GM12872 (cell line): ENCODE results near the gene SIGLEC15.

Experiments
- TF ChIP-seq, protein P1 (sequence below): IDR thresholded peaks from 3 replicates; pipeline ENCODE4 v1.5.1; 2011; ENCODE audit warnings: low read depth, mild to moderate bottlenecking, low read length, moderate library complexity; ENCODE audit not compliant: insufficient read depth

SIGLEC15 gene

DNA sequence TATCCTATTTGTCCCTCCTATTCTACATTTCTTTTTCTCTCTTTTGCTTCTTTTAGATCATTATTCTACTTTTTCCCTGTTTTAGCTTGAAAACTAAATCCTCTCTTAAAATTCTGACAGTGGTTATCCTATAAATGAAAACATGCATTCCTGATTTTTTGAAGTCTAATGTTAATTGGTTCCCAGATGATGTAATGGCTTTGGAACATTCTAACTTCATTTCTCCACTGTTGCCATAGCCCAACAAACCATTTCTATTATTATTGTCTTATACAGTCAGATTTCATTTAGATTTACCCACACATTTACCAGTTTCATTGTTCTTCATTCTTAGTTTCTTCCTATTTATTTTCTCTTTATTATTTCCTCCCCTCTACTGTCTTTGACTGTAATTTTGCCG, 36.5 kb downstream of the SIGLEC15 start:
- TF ChIP-seq, protein P1, sequence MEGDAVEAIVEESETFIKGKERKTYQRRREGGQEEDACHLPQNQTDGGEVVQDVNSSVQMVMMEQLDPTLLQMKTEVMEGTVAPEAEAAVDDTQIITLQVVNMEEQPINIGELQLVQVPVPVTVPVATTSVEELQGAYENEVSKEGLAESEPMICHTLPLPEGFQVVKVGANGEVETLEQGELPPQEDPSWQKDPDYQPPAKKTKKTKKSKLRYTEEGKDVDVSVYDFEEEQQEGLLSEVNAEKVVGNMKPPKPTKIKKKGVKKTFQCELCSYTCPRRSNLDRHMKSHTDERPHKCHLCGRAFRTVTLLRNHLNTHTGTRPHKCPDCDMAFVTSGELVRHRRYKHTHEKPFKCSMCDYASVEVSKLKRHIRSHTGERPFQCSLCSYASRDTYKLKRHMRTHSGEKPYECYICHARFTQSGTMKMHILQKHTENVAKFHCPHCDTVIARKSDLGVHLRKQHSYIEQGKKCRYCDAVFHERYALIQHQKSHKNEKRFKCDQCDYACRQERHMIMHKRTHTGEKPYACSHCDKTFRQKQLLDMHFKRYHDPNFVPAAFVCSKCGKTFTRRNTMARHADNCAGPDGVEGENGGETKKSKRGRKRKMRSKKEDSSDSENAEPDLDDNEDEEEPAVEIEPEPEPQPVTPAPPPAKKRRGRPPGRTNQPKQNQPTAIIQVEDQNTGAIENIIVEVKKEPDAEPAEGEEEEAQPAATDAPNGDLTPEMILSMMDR: no peak

DNA sequence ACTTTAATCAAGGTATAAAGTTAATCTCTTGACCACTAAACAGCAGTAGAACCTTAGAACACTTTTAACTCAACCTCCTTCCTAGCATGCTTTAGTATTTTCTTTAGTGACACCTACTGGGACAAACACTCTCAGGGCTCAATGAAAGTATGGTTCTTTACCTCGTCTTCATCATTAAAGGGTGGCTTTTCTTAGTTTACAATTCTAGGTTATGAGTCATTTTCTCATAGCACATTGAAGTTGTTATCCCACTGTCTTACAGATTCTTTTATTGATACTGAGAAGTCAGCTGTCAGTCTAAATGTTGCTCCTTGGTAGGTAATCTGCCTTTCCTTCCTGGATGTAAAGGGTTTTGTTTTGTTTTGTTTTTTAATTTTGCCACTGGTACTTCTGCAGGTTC, 38.0 kb downstream of the SIGLEC15 start:
- TF ChIP-seq, protein P1: no peak

DNA sequence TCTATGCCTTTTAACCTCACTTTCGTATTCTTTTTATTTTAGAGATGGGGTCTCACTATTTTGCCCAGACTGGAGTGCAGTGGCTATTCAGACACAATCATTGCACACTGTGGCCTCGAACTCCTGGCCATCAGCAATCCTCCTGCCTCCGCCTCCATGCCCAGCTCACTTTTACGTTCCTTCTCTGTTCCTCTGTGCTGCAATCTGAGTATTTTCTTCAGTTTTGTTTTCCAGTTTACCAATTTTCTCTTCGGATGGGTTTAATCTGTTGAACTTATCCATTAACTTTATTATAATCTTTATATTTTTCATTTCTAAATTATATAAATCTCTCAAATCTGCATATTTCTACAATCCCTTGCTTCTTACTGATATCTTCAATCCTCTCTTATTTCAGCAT, 38.6 kb downstream of the SIGLEC15 start:
- TF ChIP-seq, protein P1: no peak

DNA sequence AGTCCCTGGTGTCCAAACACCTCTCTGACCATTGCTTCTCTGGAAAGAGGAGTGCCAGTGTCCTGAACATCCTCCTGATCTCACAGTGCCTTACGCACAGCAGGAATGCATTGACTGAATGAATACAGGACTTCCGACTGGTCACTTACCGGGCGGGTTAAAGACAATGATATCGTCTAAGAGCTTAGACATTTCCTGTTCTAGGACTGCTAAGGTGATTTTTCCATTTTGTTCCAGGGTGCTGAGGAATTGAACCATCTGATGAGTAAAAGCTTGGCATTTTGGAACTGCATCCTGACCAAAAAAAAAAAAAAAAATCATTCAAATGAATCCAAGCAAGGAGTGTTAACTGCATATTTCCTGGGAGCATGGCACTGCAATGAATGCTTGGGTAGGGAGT, 40.0 kb downstream of the SIGLEC15 start:
- TF ChIP-seq, protein P1: no peak

DNA sequence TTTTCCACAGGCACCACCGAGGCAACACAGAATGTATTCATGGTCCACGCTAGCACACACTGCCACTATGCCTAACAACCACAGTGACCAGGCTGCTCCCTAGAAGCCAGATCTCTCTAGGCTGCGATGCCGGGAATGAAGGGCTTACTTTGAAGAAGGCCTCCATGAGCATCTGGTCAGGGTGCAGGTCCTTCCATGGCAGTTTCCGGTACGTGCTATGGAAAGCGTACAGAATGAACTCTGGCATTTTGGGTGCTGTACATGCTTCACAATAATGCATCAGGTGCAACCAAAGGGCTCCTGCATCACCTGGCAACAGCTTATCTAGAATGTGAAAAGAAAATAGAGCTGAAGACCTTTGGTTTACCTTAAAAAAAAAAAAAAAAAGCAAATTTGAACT, 44.9 kb downstream of the SIGLEC15 start:
- TF ChIP-seq, protein P1: no peak

DNA sequence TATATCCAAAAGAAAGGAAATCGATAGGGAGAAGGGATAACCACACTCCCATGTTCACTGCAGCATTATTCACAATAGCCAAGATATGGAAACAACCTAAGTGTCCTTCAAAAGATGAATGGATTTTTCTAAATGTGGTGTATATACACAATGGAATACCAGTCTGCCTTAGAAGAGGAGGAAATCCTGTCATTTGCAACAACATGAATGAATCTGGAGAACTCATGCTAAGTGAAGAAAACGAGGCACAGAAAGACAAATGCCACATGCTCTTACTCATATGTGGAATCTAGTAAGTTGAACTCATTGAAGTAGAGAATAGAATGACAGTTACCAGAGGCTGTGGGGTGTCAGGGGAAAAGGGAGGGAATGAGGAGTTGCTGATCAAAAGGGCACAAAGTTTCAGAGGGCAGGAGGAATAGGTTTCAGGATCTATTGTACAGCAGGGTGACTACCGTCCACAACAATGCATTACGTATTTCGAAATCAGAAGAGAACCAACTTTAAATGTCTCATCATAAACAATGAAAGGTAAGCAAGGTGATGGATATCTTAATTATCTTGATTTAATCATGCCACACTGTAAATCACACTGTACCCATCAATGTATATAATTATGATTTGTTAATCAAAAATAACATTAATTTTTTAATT, 46.1 kb downstream of the SIGLEC15 start:
- TF ChIP-seq, protein P1: no peak

DNA sequence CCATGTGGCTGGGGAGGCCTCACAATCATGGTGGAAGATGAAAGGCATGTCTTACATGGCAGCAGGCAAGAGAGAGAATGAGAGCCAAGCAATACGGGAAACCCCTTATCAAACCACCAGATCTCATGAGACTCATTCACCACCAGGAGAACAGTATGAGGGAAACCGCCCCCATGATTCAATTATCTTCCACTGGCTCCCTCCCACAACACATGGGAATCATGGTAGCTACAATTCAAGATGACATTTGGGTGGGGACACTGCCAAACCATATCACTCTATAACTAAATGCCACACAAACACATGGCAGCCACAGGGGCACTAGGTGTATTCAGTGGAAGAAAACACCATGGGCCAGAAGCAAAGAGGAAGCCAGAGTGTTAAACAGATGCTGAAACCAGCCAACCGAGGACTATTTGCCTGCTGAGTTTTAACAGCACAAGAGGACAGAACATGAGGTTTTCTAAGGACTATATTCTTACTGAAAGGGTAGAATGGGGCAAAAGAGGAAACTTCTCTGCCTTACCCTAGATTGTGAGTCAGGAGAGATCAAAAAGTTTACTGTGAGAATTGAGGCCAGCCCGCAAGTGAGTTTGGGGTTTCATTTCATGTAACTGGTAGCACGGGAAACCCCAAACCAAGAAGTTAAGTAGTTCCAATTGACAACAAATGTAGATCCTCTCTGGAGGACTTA, 49.2 kb downstream of the SIGLEC15 start:
- TF ChIP-seq, protein P1: no peak
